Tibial nerve (tissue), 4 donors: ENCODE results near the gene TAPBPL. TPM values are rescaled to one million over a fixed set of nuclear protein-coding genes. Genes with fewer than 3 reads are reported as not detected.
"Not testable (repeated sequence)": the region's sequence is repeated elsewhere in the genome, so short reads cannot be mapped to it uniquely, and the experiment has no call there.

Experiments
- DNase-seq, 2 donors: peaks; one replicate each; pipeline ENCODE4 v3.0.0-alpha.2; 2019; ENCODE audit warnings: low spot score in 2 of 2
- H3K27ac ChIP-seq, 4 donors: fragments of 200-600 bp; sonication (generic) in 3 of 4; one replicate each; pipeline ENCODE4 v1.5.1; 2017 to 2019; ENCODE audit warnings: mild to moderate bottlenecking in 1 of 4
- H3K27me3 ChIP-seq, 2 donors: fragments of 200-600 bp; sonication (generic) in 1 of 2; one replicate each; pipeline versions ENCODE4 v1.5.1 to v1.6.0; 2017 to 2019
- H3K36me3 ChIP-seq, 3 donors: fragments of 200-600 bp; sonication (generic); one replicate each; pipeline ENCODE4 v1.5.1; 2018 to 2019
- H3K4me1 ChIP-seq, 4 donors: fragments of 200-600 bp; sonication (generic) in 3 of 4; one replicate each; pipeline ENCODE4 v1.5.1; 2017 to 2019
- H3K4me3 ChIP-seq, 4 donors: fragments of 200-600 bp; sonication (generic) in 3 of 4; one replicate each; pipeline ENCODE4 v1.5.1; 2017 to 2019; ENCODE audit warnings: mild to moderate bottlenecking in 1 of 4, moderate library complexity in 1 of 4
- H3K9me3 ChIP-seq, 4 donors: fragments of 200-600 bp; sonication (generic) in 3 of 4; one replicate each; pipeline ENCODE4 v1.5.1; 2017 to 2019
- CTCF ChIP-seq, 5 experiments: fragments of 200-600 bp in 3 of 5; fragments of 450-650 bp in 2 of 5; sonication (generic) in 3 of 5; IDR thresholded peaks; one replicate each; pipeline ENCODE4 v1.5.1; 2016 to 2019; ENCODE audit warnings: antibody characterized with exemption in 5 of 5, mild to moderate bottlenecking in 3 of 5, moderate library complexity in 2 of 5
- EP300 ChIP-seq, 2 donors: sonication (generic); formaldehyde crosslinking; IDR thresholded peaks; one replicate each; pipeline ENCODE4 v1.6.1; 2017; ENCODE audit warnings: antibody characterized with exemption in 2 of 2, mild to moderate bottlenecking in 1 of 2
- POLR2A ChIP-seq, 2 donors: fragments of 450-650 bp; IDR thresholded peaks; one replicate each; pipeline ENCODE4 v1.6.1; 2017; ENCODE audit warnings: antibody characterized with exemption in 2 of 2, mild to moderate bottlenecking in 2 of 2, moderate library complexity in 2 of 2
- WGBS, 2 donors: methylation state at CpG; one replicate each; pipeline ENCODE4 v1.1.5; 2018; 5-methylcytosine and 5-hydroxymethylcytosine counted together
- total RNA-seq, 4 donors: library from RNA; depleted of rRNA; stranded (reverse); fragments of >200 nt; gene quantifications; one replicate each; pipeline ENCODE4 v1.1.0, GENCODE V29; 2016

Gene TAPBPL
- total RNA-seq, 4 donors from 2014 or later: 13.9 to 31.9 (median 25.2) TPM

- WGBS, 2 donors: 58 to 61% methylated on average over 1 of the region's 1 CpG
- no peak for DNase-seq
- Histone ChIP-seq H3K27me3 (no peaks in the 10 kb centered on the region), H3K9me3 (no peaks in the 10 kb centered on the region), H3K27ac (peak overlapping the region in 1 of 4 donors; percentile 95), H3K4me1 (peaks cover 0 to 28% (median 20%) of the 10 kb centered on the region in 4 donors), H3K4me3 (peak overlapping the region in 1 of 4 donors; percentile 76), H3K36me3 (peaks cover 0 to 44% (median 5%) of the 10 kb centered on the region in 3 donors)
- TF ChIP-seq POLR2A (IDR thresholded peaks at IDR 0.05): no peak
- TF ChIP-seq EP300 (IDR thresholded peaks at IDR 0.05): no peak
- no peak for TF ChIP-seq CTCF (IDR thresholded peaks at IDR 0.05)
These were observed 43.1 kb downstream of the TAPBPL start for GRCh38 chr12:6494968-6495367.

GRCh38 chr12:6497291-6497690, 45.4 kb downstream of the TAPBPL start:
- WGBS, 2 donors: 62 to 65% methylated on average over 3 of the region's 3 CpGs
- not testable (repeated sequence) for H3K4me3 ChIP-seq, H3K9me3 ChIP-seq, H3K27me3 ChIP-seq, DNase-seq
- Histone ChIP-seq H3K27ac (peak overlapping the region in 1 of 4 donors; percentile 62), H3K36me3 (peaks cover 0 to 28% (median 5%) of the 10 kb centered on the region in 3 donors), H3K4me1 (peaks cover 0 to 22% (median 16%) of the 10 kb centered on the region in 4 donors)

GRCh38 chr12:6500466-6500865, 48.6 kb downstream of the TAPBPL start:
- H3K4me1 ChIP-seq: peaks cover 0 to 3% (median 1%) of the 10 kb centered on the region in 4 donors
- WGBS, 2 donors: 68 to 85% methylated on average over 2 of the region's 2 CpGs
- no peak overlapping the region for H3K4me3 ChIP-seq
- H3K36me3 ChIP-seq: peaks cover 0 to 40% (median 5%) of the 10 kb centered on the region in 3 donors
- no peak for TF ChIP-seq CTCF (IDR thresholded peaks at IDR 0.05)
- no peak for TF ChIP-seq POLR2A (IDR thresholded peaks at IDR 0.05)
- no peak for TF ChIP-seq EP300 (IDR thresholded peaks at IDR 0.05)
- no peaks in the 10 kb centered on the region for H3K27me3 ChIP-seq
- no peaks in the 10 kb centered on the region for H3K9me3 ChIP-seq
- DNase-seq: no peak
- H3K27ac ChIP-seq: no peak overlapping the region

- no peaks in the 10 kb centered on the region for H3K9me3 ChIP-seq
- WGBS, 2 donors: 81 to 84% methylated on average over 12 of the region's 12 CpGs
- no peaks in the 10 kb centered on the region for H3K27me3 ChIP-seq
- no peak for DNase-seq
- H3K27ac ChIP-seq: no peak overlapping the region
- no peaks in the 10 kb centered on the region for H3K4me1 ChIP-seq
- TF ChIP-seq EP300 (IDR thresholded peaks at IDR 0.05) (no peak), POLR2A (IDR thresholded peaks at IDR 0.05) (no peak), CTCF (IDR thresholded peaks at IDR 0.05) (no peak)
- H3K36me3 ChIP-seq: peaks cover 0 to 45% (median 0%) of the 10 kb centered on the region in 3 donors
- H3K4me3 ChIP-seq: no peak overlapping the region
These were observed 55.5 kb downstream of the TAPBPL start for GRCh38 chr12:6507102-6507998.

- no peaks in the 10 kb centered on the region for H3K4me1 ChIP-seq
- H3K27me3 ChIP-seq: no peaks in the 10 kb centered on the region
- no peak overlapping the region for H3K4me3 ChIP-seq
- H3K9me3 ChIP-seq: no peaks in the 10 kb centered on the region
- DNase-seq: no peak
- no peak overlapping the region for H3K27ac ChIP-seq
- WGBS, 2 donors: 81 to 83% methylated on average over 7 of the region's 7 CpGs
- no peak for TF ChIP-seq CTCF (IDR thresholded peaks at IDR 0.05)
- H3K36me3 ChIP-seq: peaks cover 0 to 52% (median 4%) of the 10 kb centered on the region in 3 donors
These were observed 56.2 kb downstream of the TAPBPL start for GRCh38 chr12:6508087-6508486.

Other genes starting within 250 kb of the TAPBPL start
- 10 to 100 TPM in 1 of 4 donors, 1 to 10 TPM in 2, not detected in 1; 2.9 to 15.3 (median 7.6) TPM for gene PLEKHG6, start 141.4 kb upstream of the TAPBPL start, total RNA-seq
- gene TNFRSF1A, start 110.0 kb upstream of the TAPBPL start, total RNA-seq: 100 to 1,000 TPM; 196 to 437 (median 306) TPM
- gene SCNN1A, start 76.5 kb upstream of the TAPBPL start, total RNA-seq: 10 to 100 TPM; 15.9 to 46.5 (median 18.8) TPM
- 100 to 1,000 TPM; 119 to 234 (median 151) TPM for gene LTBR, start 67.9 kb upstream of the TAPBPL start, total RNA-seq
- under 1 TPM in 2 of 4 donors, not detected in 2; 0.44 to 0.63 TPM for gene CD27, start 7.1 kb upstream of the TAPBPL start, total RNA-seq
- gene VAMP1, start 18.6 kb downstream of the TAPBPL start, total RNA-seq: 10 to 100 TPM; 12.0 to 31.0 (median 19.3) TPM
- 100 to 1,000 TPM in 2 of 4 donors, 10 to 100 TPM in 2; 47.4 to 127 (median 89.0) TPM for gene MRPL51, start 41.2 kb downstream of the TAPBPL start, total RNA-seq
- 10 to 100 TPM; 17.0 to 29.3 (median 23.0) TPM for gene NCAPD2, start 42.1 kb downstream of the TAPBPL start, total RNA-seq
- 1,000 to 10,000 TPM; 1,360 to 2,316 (median 1,728) TPM for gene GAPDH, start 82.5 kb downstream of the TAPBPL start, total RNA-seq
- 10 to 100 TPM; 44.6 to 58.6 (median 55.3) TPM for gene IFFO1, start 104.0 kb downstream of the TAPBPL start, total RNA-seq
- gene NOP2, start 116.2 kb downstream of the TAPBPL start, total RNA-seq: 10 to 100 TPM; 16.1 to 30.9 (median 24.3) TPM
- 100 to 1,000 TPM; 192 to 256 (median 242) TPM for gene CHD4, start 155.3 kb downstream of the TAPBPL start, total RNA-seq
- 10 to 100 TPM in 1 of 4 donors, 1 to 10 TPM in 3; 1.8 to 11.4 (median 3.2) TPM for gene LPAR5, start 183.9 kb downstream of the TAPBPL start, total RNA-seq
- 1 to 10 TPM in 3 of 4 donors, under 1 TPM in 1; 0.30 to 2.4 (median 2.0) TPM for gene ACRBP, start 195.4 kb downstream of the TAPBPL start, total RNA-seq
- gene ING4, start 211.1 kb downstream of the TAPBPL start, total RNA-seq: 10 to 100 TPM; 32.6 to 52.5 (median 45.3) TPM
- 10 to 100 TPM; 26.2 to 52.5 (median 38.2) TPM for gene ZNF384, start 237.3 kb downstream of the TAPBPL start, total RNA-seq
- gene PIANP, start 248.8 kb downstream of the TAPBPL start, total RNA-seq: under 1 TPM in 2 of 4 donors, not detected in 2; 0.21 to 0.39 TPM